ENCODE measurements around the gene KTN1.

KTN1 gene, protein sequence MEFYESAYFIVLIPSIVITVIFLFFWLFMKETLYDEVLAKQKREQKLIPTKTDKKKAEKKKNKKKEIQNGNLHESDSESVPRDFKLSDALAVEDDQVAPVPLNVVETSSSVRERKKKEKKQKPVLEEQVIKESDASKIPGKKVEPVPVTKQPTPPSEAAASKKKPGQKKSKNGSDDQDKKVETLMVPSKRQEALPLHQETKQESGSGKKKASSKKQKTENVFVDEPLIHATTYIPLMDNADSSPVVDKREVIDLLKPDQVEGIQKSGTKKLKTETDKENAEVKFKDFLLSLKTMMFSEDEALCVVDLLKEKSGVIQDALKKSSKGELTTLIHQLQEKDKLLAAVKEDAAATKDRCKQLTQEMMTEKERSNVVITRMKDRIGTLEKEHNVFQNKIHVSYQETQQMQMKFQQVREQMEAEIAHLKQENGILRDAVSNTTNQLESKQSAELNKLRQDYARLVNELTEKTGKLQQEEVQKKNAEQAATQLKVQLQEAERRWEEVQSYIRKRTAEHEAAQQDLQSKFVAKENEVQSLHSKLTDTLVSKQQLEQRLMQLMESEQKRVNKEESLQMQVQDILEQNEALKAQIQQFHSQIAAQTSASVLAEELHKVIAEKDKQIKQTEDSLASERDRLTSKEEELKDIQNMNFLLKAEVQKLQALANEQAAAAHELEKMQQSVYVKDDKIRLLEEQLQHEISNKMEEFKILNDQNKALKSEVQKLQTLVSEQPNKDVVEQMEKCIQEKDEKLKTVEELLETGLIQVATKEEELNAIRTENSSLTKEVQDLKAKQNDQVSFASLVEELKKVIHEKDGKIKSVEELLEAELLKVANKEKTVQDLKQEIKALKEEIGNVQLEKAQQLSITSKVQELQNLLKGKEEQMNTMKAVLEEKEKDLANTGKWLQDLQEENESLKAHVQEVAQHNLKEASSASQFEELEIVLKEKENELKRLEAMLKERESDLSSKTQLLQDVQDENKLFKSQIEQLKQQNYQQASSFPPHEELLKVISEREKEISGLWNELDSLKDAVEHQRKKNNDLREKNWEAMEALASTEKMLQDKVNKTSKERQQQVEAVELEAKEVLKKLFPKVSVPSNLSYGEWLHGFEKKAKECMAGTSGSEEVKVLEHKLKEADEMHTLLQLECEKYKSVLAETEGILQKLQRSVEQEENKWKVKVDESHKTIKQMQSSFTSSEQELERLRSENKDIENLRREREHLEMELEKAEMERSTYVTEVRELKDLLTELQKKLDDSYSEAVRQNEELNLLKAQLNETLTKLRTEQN (N-terminal part only)

DNA sequence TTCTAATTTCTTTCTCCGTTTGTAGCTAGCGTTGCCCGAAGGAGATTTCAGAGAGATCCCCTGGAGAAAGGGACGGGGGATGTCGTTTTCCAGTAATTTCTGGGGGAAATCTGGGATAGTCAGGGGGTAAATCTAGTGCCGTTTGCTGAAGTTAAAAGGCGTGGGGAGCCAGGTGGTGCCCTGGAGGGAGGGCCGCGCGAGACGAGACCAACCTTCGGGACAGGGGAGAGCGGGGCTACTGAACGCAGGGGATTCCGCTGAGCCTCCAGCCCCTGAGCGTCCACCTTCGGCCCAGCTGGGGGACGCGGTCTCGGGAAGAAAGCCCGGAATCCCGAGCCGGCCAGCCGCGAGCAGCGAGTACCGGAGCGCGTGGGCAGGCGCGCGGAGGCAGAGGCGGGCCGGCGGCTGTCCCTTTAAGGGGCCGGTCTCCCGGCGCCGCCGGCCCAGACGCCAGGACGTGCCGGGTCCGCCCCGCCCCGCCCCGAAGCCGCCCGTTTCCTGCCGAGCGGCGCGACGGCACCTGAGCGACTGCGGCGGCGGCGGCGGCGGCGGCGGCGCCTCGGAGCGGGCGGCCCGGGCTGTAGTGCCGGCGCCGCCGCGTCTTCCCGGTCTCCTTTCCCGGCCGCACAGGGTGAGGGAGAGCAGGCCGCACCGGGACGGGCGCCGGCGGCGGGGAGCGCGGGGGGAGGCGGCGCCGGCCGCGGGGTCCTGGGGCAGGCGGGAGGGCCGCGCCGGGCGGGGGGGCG is at the start of gene KTN1:
Gene KTN1 (plus strand): TSS at position 484 of the 746 bp plus-strand sequence. CDS start 31,842 bp downstream, outside the sequence.
- peak; percentile 82 for DNase-seq

DNA sequence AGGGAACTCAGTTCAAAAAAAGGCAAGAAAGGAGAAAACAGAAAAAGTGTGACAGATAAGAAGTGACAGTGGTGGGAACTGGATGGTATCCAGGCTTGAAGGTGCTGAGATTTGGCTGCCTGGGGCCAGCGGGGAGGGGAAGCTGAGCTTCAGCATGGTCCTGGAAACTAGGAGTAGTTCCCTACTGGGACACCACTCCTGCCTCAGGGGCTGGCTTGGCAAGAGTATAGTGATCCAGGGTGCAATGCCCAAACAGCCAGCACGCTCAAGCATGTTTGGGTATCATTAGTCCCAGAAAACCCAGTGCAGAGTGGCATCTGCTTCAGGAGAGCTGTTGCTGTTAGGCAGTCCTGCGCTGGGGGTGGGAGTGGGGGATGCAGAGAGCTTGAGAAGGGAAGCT is 49.5 kb upstream of the KTN1 start:
- DNase-seq, result no peak

DNA sequence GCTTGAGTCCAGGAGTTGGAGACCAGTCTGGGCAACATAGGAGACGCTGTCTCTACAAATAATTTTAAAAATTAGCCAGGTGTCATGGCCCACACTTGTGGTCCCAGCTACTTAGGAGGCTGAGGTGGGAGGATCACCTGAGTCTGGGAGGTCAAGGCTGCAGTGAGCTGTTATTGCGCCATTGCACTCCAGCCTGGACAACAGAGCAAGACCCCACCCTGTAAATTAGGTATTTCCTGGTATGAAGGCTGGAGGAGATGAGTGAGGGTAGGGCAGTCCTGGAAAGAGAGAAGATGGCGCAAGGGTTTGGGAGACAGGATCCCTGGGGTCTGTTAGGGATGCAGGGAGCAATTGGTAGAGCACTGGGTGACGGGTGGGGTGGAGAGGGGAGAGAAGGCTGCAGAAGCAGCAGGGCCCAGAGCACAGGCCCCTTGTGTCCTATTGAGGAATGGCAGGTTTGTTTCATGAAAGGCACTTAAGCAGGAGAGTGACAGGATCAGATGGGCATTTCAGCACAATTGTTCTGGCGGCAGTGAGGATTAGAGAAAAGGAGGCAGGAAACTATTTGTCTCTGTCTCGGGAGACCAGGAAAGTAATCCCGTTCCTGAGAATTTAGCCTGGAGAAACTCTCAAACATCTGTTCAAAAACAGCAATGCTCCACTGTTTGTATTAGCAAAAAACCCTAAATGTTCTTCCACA is 47.2 kb upstream of the KTN1 start:
- DNase-seq, result no peak

DNA sequence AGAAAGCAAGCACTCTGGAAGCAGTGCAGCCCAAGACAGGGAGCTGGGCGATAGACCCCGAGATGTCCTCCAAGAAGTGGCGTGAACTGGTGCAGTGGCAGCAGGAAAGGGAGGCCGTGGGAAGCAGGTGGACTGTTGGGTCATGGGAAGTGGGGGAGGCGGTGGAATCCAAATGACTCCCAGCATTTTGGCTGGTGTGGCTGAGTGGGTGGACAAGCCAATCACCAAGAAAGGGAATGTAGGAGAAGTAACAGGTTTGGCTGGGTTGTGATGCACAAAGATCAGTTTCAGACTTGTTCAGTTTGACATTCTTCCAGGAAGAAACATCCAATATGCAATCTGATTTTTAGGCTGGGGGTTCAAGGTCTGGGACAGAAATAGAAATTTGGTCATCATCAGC is 46.0 kb upstream of the KTN1 start:
- no peak for DNase-seq

DNA sequence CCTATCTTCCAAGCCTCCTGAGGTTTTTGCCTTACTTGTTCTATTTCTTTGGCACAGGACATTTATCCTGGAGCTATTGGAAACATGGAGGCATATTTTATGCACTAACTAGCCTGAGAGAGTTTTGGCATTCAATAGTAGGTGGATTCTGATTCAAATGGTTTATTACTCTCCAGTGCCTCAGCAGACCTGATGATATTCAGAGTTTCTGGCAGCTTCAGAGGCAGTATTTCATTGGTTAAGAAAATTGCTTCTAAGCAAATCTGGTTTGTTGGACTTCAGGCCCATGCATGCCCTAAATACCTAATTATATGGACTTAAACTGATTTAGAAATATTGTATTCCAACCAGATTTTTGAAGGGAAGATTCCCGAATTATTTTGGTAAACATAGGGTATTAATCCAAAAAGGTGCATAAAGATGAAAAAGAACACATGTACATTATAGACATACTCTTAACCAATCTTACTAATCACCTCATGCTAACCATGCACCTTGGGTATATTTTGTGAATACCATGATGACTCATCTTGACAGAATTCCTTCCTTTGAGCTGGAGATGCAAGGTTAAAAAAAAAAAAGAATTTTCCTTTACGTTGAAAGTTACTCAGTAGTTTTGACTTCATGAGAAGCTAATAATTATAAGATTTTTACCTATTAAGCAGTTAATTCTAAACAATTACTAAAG is 44.3 kb upstream of the KTN1 start:
- no peak for DNase-seq

DNA sequence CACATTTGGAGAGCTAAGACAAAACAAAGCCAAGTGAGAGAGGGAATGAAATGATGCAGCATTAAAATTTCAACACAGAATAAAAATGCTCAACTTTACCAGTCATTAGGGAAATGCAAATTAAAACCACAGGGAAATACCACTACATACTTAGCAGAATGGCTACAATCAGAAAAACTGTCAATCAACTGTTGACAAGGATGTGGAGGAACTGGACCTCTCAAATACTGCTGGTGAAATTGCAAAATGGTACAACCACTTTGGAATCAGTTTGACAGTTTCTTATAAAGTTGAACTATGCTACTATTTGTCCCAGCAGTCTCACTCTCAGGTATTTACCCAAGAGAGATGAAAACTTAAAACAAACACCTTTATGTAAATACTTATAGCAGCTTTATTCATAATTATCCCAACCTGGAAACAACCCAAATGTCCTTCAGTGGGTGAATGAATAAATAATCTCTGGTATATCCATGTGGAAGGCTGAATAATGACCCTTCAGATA is 43.8 kb upstream of the KTN1 start:
- DNase-seq, result no peak

DNA sequence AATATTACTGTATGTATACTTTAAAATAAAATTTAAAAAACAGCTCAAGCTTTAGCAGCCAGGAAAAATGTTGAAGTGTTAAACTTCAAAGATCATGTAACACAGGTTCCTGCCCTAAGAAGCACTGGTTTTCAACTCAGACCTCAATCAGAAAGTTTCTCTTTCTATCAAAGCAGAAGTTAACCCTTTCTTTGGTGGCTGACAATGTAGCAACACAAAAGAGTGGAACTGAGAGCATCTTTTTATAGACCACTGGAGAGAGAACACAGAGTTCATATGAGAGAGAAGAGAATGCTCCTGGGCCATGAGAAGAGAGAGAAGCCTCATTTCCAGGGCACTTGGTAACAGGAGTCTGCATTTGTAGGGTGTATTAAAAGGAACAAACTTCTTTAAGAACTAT is 42.2 kb upstream of the KTN1 start:
- DNase-seq, result no peak

DNA sequence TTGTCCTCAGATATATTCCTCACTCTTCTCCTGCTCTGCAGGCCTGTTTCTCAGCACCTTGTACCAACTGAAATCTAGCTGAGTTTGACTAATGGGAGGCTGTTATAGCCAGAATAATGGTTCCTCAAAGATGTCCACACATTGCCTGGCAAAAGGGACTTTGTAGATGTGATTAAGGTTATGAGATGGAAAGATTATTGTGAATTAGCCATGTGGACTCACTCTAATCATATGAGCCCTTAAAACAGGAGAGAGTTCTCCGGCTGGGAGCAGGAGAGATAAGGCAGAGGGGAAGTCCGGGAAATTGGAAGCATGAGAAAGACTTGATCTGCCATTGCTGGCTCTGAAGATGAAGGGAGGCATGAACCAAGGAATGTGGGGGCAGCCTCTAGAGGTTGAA is 40.0 kb upstream of the KTN1 start:
- no peak for DNase-seq

DNA sequence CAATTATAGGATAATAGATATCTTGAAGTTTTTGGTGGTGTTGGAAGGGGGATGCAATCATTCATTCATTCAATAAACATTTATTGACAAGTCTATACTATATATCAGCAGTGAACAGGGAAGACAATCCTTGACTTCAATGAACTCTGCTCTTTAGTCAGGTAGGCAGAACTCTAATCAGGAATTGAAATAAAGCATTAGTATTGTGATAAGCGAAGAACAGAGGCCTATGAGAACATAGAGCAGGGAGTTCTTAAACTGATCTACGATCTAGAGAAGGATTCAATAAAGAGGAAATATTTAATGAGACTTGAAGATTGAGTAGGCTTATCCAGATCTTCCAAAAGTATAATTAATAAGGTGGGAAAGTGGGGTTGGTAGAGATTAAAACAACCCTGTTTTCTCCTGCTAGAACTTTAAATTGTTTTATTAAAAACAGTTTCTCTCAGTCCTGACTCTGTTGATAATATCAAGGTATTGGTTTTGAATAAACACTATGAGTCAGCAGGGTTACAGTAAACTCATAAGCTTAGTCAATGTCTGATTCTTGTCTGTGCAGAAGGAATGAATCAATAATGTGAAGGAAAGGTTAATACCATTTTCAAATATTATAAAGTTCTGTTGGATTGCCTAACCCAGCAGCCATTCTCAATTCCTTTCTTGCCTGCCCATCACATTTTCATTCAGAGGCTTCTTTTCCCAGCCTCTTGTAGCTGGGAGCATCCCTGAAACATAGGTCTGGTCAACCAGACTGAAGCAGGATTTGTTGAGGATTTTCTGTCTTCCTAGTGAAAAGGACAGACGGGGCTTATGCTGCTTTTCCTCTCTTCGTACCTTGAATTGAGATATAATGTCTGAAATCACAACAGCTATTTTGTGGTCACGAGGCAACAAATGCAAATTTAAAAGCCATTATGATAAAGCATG is 38.9 kb upstream of the KTN1 start:
- no peak for DNase-seq

DNA sequence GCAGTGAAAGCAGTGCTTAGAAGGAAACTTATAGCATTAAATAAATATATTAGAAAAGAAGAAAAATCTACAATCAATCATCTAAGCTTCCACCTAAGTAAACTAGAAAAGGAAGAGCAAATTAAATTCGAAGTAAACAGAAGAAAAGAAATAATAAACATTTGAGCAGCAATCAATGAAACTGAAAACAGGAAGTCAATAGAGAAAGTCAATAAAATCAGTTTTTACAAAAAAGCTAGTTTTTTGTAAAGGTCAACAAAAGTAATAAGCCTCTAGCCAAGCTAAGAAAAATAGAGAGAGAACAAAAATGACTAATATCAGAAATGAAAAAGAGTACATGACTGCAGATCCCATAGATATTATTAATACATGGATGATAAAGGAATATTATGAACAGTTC is 34.2 kb upstream of the KTN1 start:
- DNase-seq, result no peak

DNA sequence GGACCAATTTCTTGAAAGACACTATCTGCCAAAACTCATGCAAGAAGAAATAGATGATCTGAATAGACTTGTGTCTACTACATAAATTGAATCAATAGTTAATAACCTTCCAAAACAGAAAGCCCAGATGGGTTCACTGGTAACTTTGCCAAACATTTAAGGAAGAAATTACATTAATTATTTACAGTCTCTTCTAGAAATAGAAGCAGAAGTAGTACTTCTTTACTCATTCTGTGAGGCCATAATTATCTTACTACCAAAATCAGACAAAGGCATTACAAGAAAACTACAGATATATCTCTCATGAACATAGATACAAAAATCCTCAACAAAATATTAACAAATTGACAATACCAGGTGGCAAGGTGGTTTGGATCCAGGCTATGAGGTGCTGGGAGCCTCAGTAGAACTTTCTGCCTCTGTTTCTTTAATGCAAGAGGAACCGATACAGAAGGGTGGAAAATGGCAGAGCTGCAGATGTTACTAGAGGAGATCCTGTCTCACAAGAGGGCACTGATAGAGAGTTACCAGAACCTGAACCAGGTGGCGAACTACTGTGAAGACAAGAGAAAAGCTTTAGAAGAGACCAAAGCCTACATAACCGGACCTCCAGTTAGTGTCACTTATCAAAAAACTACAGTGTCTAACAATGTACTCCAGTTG is 33.7 kb upstream of the KTN1 start:
- DNase-seq, result no peak

DNA sequence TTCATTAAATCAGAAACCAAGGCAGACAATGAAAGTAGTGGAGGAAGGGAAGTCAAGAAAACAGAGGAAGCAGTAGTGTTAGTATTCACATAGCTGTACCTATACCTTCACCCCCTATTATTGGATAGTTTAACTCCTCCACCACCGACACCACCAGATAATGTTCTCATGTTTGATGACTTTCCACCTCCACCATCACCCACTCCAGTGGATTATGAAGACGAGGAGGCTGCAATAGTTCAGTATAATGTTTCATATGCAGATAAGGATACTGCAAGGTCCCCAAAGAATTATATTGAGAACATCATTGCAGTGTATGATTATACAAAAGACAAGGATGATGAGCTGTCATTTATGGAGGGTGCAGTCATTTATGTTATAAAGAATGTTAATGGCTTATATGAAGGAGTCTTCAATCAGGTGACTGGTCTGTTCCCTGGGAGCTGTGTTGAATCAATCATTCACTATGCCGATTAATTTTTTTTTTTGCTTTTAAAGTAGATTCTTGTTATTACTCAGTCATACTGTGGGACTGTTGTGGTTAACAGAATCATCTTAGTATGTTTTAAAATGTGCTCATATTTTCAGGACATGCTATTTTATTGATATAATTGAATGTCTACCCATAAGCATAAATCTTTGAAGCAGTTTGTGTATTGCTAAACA is 32.2 kb upstream of the KTN1 start:
- no peak for DNase-seq

DNA sequence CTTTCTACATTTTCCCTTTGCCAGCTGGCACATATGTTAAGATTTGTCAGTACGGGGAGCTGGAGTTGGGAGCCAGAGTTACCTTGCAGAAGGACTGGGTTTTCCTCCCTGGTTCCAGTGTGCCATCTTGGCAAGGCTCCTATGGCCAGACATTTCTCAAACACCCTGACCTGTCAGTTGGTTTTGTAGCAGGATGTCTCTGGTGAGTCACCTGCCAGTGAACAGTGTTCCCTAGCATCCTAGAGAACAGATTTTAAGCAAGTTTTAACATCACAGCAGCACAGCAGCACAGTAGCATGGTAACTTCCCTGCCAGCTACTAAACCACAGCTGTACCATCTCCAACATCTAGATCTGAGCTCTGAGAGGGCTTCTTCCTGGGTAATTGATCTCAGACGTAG is 26.2 kb upstream of the KTN1 start:
- no peak for DNase-seq

DNA sequence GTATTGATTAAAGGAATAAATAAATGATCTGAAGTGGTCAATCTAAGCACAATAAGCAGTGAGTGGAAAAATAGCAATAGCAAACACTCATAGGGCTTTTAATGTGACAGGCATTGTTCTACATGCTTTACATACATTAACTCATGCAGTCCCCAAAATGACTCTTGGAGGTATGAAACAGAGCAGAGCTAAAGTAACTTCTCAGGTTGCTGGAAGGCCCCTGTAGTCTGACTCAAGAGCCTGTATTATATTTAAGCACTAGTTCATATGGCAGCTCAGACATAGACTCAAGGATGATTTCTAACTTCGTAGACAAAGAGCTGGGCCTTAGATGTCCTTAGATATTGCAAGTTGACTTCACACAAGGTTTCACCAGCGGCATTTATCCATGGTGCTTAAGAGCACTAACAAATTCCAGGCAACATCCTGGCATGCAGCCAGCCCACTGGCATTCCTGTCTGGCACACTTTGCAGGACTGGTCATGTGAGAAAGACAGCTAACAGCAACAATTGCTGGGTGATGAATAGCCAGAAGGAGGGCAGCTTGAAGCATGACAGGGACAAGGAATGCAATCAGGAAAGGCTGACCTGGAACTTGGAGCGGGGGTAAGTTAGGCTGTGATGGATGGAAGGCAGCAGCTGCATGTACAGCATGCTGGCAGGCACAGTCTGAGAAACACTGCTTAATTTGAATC is 22.9 kb upstream of the KTN1 start:
- no peak for DNase-seq

DNA sequence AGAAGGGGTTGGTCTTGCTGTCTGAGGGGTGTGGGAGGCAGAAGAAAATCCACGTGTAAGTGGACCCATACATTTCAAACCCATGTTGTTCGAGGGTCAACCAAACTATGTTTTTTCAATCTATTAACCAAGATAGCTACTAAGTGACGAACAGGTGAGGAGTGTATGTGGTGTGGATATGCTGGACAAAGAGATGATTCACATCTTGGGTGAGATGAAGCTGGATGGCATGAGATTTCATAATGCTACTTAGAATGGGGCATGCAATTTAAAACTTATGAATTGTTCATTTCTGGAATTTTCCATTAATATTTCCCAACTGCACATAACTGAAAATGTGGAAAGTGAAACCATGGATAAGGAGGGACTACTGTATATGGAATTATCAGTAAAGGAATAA is 17.9 kb upstream of the KTN1 start:
- no peak for DNase-seq

DNA sequence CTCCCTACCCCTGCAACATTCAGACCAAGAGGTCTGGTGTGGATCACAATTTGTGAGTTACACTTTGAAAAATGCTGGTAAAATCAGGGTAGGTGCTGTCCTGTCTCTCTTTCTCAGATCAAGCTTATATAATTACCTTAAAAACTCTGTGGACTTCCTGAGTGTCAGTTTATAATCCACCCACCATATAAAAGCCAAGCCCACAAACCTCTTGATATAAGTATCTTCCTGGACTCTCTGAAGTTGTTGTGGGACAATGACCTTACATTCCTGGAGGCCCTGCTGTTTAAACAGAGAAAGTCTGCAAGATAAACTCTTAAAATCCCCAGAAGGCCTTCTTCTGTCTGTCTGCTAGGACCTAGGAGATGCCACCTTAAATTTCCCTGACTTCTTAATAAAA is 11.4 kb upstream of the KTN1 start:
- no peak for DNase-seq

DNA sequence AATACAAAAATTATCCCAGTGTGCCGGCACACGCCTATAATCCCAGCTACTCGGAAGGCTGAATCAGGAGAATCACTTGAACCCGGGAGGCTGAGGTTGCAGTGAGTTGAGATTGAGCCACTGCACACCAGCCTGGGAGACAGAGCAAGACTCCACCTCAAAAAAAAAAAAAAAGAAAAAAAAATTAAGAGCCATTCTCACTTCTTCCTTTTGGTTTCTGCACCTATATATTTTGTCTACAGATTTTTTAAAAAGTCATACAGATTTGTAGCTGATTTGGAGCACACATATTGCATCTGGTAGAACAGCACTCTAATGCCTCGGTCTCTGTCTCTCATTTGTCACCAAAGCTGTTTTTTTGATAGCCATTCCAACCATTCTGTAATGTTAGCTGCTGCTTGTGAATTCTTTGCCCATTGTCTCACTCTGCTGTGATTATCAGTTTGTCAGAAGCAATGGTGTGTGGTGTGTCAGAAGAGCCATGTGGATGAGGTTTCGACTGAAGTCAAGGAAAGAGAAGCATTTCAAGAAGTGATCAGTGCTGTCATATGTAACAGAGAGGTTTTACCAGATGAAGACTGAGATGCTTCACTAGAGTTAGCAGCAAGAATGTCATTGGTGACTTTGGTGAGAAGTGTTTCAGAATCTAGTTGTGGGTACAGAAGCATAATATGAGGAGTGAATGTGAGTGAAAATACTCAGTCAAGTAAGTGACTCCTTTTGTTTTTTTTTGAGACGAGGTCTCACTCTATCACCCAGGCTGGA is 8.7 kb upstream of the KTN1 start:
- no peak for DNase-seq
